IPS-15b (cell line): Measurements from ENCODE around the gene MYO15B.

Source experiments
- H3K27me3 ChIP-seq: one replicate; pipeline ENCODE4 v1.6.1; 2013; ENCODE audit warnings: low read length; ENCODE audit not compliant: control insufficient read depth, insufficient read depth
- H3K36me3 ChIP-seq: one replicate; pipeline ENCODE4 v1.6.1; 2013; ENCODE audit warnings: low read length; ENCODE audit not compliant: control insufficient read depth, insufficient read depth
- H3K4me1 ChIP-seq: one replicate; pipeline ENCODE4 v1.6.1; 2013; ENCODE audit warnings: mild to moderate bottlenecking, low read length; ENCODE audit not compliant: control insufficient read depth, insufficient read depth
- H3K4me3 ChIP-seq: one replicate; pipeline ENCODE4 v1.5.1; 2013; ENCODE audit warnings: low read depth, low read length
- H3K9ac ChIP-seq: one replicate; pipeline ENCODE4 v1.6.1; 2013; ENCODE audit warnings: low read depth, mild to moderate bottlenecking, low read length
- H3K9me3 ChIP-seq: one replicate; pipeline ENCODE4 v1.6.1; 2013; ENCODE audit warnings: mild to moderate bottlenecking, low read length; ENCODE audit not compliant: control insufficient read depth, insufficient read depth

MYO15B gene

DNA sequence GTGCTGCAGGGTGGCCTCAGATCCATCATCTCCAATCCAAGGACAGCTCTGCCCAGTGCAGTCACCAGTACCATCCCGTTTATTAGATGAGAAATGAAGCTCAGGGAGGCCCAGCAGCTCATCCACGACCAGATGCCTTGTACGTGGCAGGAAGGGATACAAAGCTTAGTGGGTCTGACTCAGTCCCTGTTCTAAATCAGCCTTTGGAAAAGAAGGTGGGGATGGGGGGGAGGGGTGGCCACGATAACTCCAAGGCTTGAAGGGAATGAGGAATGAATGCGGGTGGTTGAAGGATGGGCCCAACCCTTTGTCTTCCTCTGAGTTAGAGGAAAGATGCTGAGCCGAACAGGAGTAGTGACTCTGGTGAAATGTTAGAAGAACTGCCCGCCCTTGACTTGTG is 36.3 kb upstream of the MYO15B start:
- H3K36me3 ChIP-seq, result peaks cover 2% of the 10 kb centered on the region
- H3K27me3 ChIP-seq, result no peaks in the 10 kb centered on the region
- no peak overlapping the region for H3K4me3 ChIP-seq
- H3K4me1 ChIP-seq, result peaks cover 12% of the 10 kb centered on the region
- no peak overlapping the region for H3K9ac ChIP-seq
- no peaks in the 10 kb centered on the region for H3K9me3 ChIP-seq

DNA sequence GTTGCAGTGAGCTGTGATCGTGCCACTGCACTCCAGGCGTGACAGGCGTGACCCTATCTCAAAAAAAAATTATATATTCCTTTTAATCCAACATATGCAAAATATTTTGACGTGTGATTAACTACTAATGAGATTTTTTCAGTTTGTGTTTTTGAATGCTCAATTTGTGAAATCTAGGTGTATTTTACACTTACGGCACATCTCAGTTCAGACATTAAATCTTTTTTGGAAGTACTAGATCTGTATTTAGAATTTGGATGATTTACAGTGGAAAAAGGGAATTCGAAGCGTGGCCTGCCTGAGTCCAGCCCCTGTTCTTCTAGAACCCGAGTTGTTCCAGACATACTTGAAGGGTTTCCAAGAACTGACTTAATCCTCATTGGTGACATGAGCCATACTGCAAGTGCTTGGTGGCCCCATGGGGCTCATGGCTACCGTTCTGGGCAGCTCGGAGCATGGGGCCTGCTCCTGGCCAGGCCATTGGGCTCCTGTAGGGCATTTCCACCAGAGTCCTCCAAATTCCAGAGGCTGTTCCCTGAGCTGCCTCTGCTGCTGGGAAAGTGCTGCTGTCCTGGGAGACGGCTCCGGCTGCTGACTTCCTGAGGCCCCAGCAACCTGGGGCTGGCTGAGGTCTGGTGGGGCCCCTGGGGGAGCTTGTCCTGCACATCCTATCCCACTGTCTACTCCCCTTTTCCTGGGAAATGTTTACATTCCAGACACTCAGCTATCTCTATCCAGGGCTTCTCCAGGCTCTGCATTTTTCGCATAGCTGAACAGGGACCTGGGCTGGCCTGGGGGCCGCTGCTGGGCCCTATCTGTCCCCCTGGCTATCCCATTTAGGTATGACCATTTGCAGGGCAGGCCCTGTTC is 34.9 kb upstream of the MYO15B start:
- Histone ChIP-seq H3K27me3 (no peaks in the 10 kb centered on the region), H3K9me3 (no peaks in the 10 kb centered on the region), H3K36me3 (peaks cover 2% of the 10 kb centered on the region), H3K4me3 (no peak overlapping the region), H3K4me1 (peaks cover 12% of the 10 kb centered on the region), H3K9ac (no peak overlapping the region)

DNA sequence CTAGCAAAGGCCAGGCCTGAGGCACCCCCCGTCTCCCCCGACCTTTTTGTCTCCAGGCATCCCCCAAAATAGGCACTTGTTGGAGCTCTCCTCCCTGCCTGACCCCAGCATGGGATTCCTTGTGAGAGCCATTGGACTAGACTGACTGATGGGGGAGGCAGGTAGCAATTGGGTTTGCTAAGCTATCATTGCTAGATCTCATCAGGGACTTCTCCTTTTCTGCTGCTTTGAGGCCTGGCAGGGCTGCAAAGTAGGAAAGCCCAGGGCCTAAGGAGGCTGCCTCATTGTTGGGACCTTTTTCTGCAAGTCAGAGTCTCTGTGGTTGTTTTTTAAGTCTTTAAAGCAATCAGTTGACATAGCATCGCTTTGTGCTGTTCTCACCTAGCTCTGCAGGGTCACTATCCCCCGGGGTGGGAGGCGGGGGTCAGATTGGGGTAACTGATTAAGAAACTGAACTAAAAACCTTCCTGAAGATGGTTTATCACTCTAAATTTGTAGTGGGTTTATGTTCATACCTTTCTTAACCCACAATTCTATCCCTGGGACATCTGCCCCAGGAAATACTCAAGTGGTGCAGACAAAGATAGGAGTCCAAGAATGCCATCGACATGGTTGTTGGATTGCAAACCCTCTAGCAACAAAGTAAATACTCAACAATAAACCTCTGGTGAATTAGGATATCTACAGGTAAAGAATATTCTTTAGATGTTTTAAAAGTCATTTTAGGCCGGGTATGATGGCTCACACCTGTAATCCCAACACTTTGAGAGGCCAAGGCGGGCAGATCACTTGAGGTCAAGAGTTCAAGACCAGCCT is 34.1 kb upstream of the MYO15B start:
- peaks cover 2% of the 10 kb centered on the region for H3K36me3 ChIP-seq
- no peaks in the 10 kb centered on the region for H3K27me3 ChIP-seq
- H3K9ac ChIP-seq, result no peak overlapping the region
- no peaks in the 10 kb centered on the region for H3K9me3 ChIP-seq
- peaks cover 12% of the 10 kb centered on the region for H3K4me1 ChIP-seq
- no peak overlapping the region for H3K4me3 ChIP-seq

DNA sequence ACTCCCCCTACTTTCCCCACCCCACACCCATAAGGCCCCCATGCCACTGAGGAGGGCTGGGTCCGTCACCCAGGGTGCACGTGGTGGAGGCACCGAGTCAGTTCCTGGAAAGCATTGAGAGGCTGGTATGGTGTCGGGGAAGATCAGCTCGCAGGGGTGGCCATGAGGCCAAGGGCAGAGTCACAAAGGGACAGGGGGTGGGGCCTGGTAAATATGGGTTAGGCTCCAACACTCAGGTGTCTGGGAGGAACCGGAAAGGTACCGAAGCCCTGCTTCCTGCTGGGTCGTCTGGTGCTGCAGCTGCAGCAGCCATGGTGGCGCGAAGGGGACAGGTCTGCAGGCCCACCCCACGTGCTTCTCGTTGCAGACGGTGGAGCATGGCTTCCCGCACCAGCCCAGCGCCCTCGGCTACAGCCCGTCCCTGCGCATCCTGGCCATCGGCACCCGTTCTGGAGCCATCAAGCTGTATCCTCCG is 31.9 kb upstream of the MYO15B start:
- H3K9me3 ChIP-seq, result no peaks in the 10 kb centered on the region
- no peak overlapping the region for H3K4me3 ChIP-seq
- H3K4me1 ChIP-seq, result peaks cover 5% of the 10 kb centered on the region
- H3K36me3 ChIP-seq, result peaks cover 8% of the 10 kb centered on the region
- no peaks in the 10 kb centered on the region for H3K27me3 ChIP-seq
- no peak overlapping the region for H3K9ac ChIP-seq

DNA sequence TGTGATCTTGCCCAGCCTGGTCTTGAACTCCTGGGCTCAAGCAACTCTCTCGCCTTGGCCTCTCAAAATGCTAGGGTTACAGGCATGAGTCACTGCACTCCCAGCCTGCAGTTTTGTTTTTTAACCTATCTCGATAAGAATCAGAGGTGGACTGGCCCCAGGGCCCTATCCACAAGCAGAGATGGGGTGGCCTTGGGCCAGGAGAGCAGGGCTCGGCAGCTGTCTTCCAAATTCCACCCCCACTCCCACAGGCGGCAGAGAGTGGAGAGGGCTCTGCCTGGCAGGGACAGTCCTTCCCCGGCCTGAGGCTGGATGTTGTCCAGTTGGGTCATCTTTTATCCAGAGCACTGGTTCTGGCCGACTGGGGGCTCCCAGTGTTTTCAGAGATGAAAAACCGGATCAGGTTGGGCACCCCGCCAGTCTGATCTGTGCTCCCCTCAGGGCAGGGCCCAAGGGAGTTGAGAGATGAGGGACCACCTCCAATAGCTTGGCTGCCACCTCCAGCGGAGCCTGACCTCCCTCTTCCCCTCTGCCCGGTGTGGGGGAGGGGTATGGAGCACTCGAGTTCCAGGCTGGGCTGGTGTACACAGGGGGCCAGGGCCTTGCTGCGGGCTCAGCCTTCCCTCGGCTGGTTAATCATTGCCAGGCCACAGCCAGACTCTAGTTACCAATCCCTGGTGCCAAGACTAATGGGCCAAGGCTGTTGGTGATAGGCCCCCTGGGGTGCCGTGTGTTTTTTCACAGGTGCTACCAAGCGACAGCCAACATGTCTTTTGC is 30.3 kb upstream of the MYO15B start:
- no peaks in the 10 kb centered on the region for H3K27me3 ChIP-seq
- H3K9ac ChIP-seq, result peak overlapping the region; percentile 70
- H3K4me1 ChIP-seq, result no peaks in the 10 kb centered on the region
- no peaks in the 10 kb centered on the region for H3K9me3 ChIP-seq
- H3K4me3 ChIP-seq, result no peak overlapping the region
- peaks cover 5% of the 10 kb centered on the region for H3K36me3 ChIP-seq

DNA sequence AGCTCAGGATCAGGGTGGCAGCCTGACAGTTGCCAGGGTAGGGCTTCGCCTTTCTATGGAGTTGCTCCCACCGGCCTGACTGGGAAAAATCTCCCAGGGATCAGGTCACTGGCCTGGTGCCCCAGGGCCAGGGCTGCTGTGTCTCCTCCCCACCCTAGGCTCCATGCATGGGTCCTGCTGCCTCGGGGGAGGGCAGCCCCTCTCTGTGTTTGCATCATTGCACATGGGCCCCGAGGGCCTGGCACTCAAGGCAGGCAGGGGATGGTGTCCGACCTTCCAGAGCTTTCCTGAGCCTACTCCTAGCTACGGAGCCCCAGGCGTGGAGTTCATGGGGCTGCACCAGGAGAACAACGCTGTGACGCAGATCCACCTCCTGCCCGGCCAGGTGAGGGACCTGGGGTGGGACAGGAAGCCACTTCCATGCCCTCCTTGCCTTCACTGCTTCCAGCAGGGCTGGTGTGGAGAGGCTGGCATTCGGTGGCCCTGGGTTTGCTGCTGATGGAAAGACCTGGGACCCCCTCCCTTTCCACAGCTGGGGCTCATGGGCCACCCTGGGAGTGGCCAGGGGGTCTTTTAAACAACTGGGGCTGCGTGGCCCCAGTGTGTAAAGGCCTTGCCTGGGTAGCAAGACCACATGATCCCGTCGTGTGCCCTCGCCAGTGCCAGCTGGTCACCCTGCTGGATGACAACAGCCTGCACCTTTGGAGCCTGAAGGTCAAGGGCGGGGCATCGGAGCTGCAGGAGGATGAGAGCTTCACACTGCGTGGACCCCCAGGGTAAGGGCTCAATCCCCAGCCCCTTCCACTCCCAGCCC is 29.5 kb upstream of the MYO15B start:
- no peaks in the 10 kb centered on the region for H3K4me1 ChIP-seq
- H3K9me3 ChIP-seq, result no peaks in the 10 kb centered on the region
- no peak overlapping the region for H3K9ac ChIP-seq
- peaks cover 8% of the 10 kb centered on the region for H3K36me3 ChIP-seq
- no peaks in the 10 kb centered on the region for H3K27me3 ChIP-seq
- H3K4me3 ChIP-seq, result no peak overlapping the region

DNA sequence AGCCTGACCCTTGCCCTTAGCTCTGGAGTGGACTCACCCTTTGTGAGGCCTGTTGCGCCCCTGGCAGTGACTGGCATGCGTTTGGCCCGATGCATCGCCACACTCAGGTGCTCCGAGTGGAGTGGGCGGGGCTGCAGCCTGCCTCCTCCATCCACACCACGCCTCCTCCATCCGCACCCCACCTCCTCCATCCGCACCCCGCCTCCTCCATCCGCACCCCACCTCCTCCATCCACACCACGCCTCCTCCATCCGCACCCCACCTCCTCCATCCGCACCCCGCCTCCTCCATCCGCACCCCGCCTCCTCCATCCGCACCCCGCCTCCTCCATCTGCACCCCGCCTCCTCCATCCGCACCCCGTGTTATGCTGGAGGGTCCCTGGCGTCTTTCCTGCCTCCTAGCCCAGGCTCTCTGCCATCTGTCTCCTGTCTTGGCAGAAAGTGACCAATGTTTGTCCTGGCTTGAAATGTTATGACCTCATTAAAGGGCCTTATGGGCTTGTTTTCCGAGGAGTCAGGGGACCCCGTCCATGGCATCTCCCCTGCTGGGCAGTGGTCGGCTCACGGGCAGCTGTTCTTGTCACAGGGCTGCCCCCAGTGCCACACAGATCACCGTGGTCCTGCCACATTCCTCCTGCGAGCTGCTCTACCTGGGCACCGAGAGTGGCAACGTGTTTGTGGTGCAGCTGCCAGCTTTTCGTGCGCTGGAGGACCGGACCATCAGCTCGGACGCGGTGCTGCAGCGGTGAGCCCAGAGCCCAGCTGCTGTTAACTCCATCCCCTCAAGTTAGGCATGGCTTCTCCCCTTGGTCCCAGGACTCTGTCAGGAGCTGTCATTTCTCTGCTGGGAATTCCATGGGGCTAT is 28.7 kb upstream of the MYO15B start:
- Histone ChIP-seq H3K4me3 (no peak overlapping the region), H3K9me3 (no peaks in the 10 kb centered on the region), H3K27me3 (no peaks in the 10 kb centered on the region), H3K9ac (no peak overlapping the region), H3K36me3 (peaks cover 11% of the 10 kb centered on the region), H3K4me1 (no peaks in the 10 kb centered on the region)

DNA sequence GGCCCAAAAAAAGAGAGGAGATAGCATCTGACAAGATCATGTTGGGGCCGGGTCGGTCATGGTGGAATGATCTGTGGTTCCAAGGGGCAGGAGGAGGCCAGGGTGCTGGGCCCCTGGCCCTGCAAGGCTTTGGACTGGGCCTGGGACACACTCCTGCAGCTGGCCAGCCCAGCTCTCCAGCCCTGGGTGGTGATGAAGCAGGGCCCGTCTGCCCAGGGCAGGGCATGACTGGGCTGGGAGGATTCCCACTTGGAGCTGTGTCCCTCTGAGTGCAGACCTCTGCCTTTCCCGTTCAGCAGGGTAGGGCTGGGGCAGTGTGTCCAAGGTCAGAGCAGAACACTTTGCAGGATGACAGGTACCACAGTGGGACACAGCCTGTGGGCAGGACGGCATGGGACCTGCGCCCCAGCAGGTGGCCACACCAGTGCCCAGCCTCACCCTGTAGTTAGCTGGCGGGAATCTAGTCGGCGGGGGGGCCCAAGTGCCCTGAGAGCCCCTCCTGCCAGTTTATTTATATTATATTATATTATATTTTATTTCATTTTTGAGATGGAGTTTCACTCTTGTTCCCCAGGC is 27.6 kb upstream of the MYO15B start:
- H3K4me1 ChIP-seq, result no peaks in the 10 kb centered on the region
- peaks cover 13% of the 10 kb centered on the region for H3K36me3 ChIP-seq
- H3K4me3 ChIP-seq, result no peak overlapping the region
- H3K27me3 ChIP-seq, result no peaks in the 10 kb centered on the region
- H3K9ac ChIP-seq, result no peak overlapping the region
- no peaks in the 10 kb centered on the region for H3K9me3 ChIP-seq

DNA sequence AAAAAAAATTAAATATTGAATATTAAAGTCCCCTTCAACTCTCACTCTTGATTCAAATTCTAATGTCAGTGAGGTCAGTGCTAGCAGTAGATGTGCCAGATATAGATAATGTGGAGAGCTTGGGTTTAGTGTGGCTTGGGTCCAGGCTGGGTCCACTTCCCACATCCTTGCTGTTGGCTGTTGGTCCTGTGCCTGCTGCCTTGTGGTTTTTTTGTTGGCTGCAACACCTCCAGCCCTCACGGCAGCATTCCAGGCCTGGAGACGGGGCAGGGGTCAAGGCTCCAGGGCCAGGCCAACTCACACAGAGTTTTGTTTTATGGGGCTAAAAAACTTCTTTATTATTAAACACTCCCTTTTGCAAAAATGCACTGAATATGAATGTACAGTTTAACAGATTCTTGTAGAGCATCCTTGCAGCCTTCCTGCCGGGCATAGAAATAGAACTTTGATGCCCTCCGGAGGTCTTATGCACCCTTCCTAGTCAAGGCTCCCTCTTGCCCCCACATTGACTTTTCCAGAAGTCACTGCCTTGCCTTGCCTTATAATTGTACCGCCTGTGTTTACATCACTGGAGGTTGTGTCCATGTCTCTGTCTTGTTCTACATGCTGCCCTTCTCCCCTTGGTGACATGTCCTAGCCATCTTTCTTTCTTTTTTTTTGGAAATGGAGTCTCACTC is 25.5 kb upstream of the MYO15B start:
- H3K27me3 ChIP-seq, result no peaks in the 10 kb centered on the region
- H3K36me3 ChIP-seq, result peaks cover 13% of the 10 kb centered on the region
- H3K9me3 ChIP-seq, result no peaks in the 10 kb centered on the region
- no peaks in the 10 kb centered on the region for H3K4me1 ChIP-seq
- H3K9ac ChIP-seq, result no peak overlapping the region
- no peak overlapping the region for H3K4me3 ChIP-seq
